ENCODE data around the gene E2F3. TPM values are rescaled to one million over a fixed set of nuclear protein-coding genes. Genes with fewer than 3 reads are reported as not detected.

Gene E2F3
- total and polyA plus RNA-seq, 9 donors = 0.36 to 7.3 (median 2.7) TPM

DNA sequence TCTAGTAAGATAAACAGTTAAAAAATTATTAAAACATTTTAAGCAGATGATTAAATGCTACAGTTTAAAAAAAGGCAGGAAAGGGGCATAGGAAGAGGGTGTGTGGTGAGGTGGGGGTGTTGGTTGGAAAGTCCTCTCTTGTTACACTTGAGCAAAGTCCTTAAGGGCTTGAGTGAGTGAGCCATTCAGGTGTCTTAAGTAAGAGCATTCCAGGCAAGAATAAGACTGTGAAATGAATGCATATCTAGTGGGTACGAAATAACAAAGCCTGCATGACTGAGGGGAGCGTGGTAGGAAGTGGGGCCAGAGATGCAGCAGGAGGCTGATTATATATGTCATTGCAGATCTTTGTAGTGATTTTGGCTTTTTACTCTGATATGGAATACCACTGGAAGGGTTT lies 137.7 kb downstream of the E2F3 start:
- no peaks in the 10 kb centered on the region for H3K27me3 ChIP-seq
- H3K4me3 ChIP-seq = no peak overlapping the region
- no peak overlapping the region for H3K27ac ChIP-seq
- TF ChIP-seq, protein P1, sequence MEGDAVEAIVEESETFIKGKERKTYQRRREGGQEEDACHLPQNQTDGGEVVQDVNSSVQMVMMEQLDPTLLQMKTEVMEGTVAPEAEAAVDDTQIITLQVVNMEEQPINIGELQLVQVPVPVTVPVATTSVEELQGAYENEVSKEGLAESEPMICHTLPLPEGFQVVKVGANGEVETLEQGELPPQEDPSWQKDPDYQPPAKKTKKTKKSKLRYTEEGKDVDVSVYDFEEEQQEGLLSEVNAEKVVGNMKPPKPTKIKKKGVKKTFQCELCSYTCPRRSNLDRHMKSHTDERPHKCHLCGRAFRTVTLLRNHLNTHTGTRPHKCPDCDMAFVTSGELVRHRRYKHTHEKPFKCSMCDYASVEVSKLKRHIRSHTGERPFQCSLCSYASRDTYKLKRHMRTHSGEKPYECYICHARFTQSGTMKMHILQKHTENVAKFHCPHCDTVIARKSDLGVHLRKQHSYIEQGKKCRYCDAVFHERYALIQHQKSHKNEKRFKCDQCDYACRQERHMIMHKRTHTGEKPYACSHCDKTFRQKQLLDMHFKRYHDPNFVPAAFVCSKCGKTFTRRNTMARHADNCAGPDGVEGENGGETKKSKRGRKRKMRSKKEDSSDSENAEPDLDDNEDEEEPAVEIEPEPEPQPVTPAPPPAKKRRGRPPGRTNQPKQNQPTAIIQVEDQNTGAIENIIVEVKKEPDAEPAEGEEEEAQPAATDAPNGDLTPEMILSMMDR (IDR thresholded peaks at IDR 0.05) = no peak
- TF ChIP-seq EP300 (IDR thresholded peaks at IDR 0.05) (no peak), POLR2A (IDR thresholded peaks at IDR 0.05) (no peak)
- no peaks in the 10 kb centered on the region for H3K9me3 ChIP-seq
- intact Hi-C loops (cut with DNase I) = no loop called here
- 73 to 100% (median 97%) methylated on average over 2 of the region's 2 CpGs for WGBS, 3 donors
- no peak for DNase-seq
- H3K4me1 ChIP-seq (ENCODE audit: insufficient read depth) = peaks cover 11% of the 10 kb centered on the region
- H3K36me3 ChIP-seq = no peaks in the 10 kb centered on the region

DNA sequence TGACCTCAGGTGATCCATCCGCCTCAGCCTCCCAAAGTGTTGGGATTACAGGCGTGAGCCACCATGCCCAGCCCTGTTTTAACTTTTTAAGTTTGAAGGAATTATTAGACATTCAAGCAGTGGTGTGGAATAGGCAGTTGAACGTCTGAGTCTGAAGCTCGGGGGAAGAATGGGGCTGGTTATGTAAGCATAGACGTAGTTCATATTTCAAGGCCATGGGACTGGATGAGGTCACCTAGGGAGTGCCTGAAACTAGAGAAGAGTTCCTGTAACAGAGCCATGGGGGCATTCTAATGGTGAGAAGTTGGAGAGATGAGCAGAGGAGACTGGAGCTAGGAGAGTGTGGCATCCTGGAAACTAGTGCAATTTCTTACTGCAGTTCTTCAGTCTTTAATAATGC lies 139.0 kb downstream of the E2F3 start:
- 40 to 54% (median 52%) methylated on average over 5 of the region's 5 CpGs for WGBS, 3 donors
- no peak for TF ChIP-seq POLR2A (IDR thresholded peaks at IDR 0.05)
- TF ChIP-seq EP300 (IDR thresholded peaks at IDR 0.05) = no peak
- TF ChIP-seq, protein P1 (IDR thresholded peaks at IDR 0.05) = no peak
- peak in 3 of 5 donors; percentile 28 to 33 (median 28) for DNase-seq

DNA sequence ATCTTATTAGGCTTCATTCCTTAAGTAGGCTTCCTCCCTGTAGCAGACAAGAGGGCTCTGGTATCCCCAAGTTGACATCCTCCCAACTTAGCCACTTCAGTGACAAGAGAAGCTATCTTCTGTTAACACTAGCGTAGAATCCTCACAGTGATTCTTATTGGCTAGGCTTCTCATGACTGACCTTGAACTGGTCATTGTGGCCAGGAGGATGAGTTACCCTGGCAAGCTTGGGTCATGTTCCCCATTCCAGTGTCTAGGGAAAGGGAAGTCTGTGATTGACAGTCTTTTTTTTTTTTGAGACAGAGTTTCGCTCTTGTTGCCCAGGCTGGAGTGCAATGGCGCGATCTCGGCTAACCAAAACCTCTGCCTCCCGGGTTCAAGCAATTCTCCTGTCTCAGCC lies 139.7 kb downstream of the E2F3 start:
- 95 to 99% (median 97%) methylated on average over 6 of the region's 6 CpGs for WGBS, 3 donors
- no peak overlapping the region for H3K4me3 ChIP-seq
- H3K27ac ChIP-seq = no peak overlapping the region
- intact Hi-C loops (cut with DNase I) = no loop called here
- TF ChIP-seq EP300 (IDR thresholded peaks at IDR 0.05) = no peak
- TF ChIP-seq, protein P1 (IDR thresholded peaks at IDR 0.05) = no peak
- no peak for TF ChIP-seq POLR2A (IDR thresholded peaks at IDR 0.05)
- H3K27me3 ChIP-seq = no peaks in the 10 kb centered on the region
- H3K36me3 ChIP-seq = no peaks in the 10 kb centered on the region
- no peaks in the 10 kb centered on the region for H3K9me3 ChIP-seq
- H3K4me1 ChIP-seq (ENCODE audit: insufficient read depth) = peaks cover 6% of the 10 kb centered on the region
- no peak for DNase-seq

More for the DNA sequence above, 139.0 kb downstream of the E2F3 start:
- Histone ChIP-seq H3K9me3 (no peaks in the 10 kb centered on the region), H3K27me3 (no peaks in the 10 kb centered on the region), H3K4me3 (no peak overlapping the region), H3K36me3 (no peaks in the 10 kb centered on the region), H3K27ac (peak overlapping the region in 1 of 2 donors; percentile 60), H3K4me1 (ENCODE audit: insufficient read depth) (peaks cover 8% of the 10 kb centered on the region)
- intact Hi-C loops (cut with DNase I) = no loop called here

DNA sequence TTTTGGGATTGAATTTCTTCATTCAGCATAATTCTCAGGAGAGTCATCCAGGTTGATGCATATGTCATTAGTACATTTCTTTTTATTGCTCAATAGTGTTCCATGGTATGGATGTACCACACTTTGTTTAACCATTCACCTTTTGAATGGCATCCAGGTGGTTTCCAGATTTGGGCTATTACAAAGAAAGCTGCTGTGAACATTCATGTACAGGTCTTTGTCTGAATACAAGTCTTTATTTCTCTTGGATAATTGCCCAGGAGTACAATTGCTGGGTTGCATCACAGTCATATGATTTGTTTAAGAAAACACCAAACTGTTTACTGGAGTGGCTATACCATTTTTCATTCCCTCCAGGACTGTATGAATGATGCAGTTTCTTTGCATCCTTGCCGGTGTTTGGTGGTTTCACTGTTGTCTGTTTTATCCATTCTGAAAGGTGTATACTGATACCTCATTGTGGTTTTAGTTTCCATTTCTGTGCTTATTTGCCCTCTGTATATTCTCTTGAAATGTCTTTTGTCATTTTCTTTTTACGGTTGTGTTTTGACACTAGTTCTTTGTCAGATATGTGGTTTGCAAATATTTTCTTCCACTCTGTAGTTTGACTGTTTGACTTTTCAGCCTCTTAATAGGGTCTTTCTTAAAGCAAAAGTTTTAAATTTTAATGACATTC lies 141.4 kb downstream of the E2F3 start:
- intact Hi-C loops (cut with DNase I) = no loop called here
- no peaks in the 10 kb centered on the region for H3K27me3 ChIP-seq
- DNase-seq = no peak
- no peak overlapping the region for H3K4me3 ChIP-seq
- WGBS, 3 donors = 81 to 87% (median 83%) methylated on average over 2 of the region's 2 CpGs
- H3K4me1 ChIP-seq (ENCODE audit: insufficient read depth) = peaks cover 6% of the 10 kb centered on the region
- H3K9me3 ChIP-seq = no peaks in the 10 kb centered on the region
- H3K27ac ChIP-seq = no peak overlapping the region
- no peak for TF ChIP-seq EP300 (IDR thresholded peaks at IDR 0.05)
- TF ChIP-seq, protein P1 (IDR thresholded peaks at IDR 0.05) = no peak
- H3K36me3 ChIP-seq = no peaks in the 10 kb centered on the region

Small RNAs within 50 kb of the gene (small RNA-seq; reads per million reads assigned to genes)
- gene RF00019 (not detected), gene RNU6-141P (not detected)

Other genes with a start within 250 kb of the E2F3 start
- gene MBOAT1, start 189.4 kb upstream of the E2F3 start, total RNA-seq = 10 to 100 TPM; 11.2 to 30.2 (median 13.4) TPM
- 10 to 100 TPM in 1 of 2 donors, 1 to 10 TPM in 1; 8.5 to 11.0 TPM for gene MBOAT1, start 189.4 kb upstream of the E2F3 start, polyA plus RNA-seq
- 10 to 100 TPM; 10.6 to 21.3 (median 20.3) TPM for gene CDKAL1, start 132.6 kb downstream of the E2F3 start, total RNA-seq
- gene CDKAL1, start 132.6 kb downstream of the E2F3 start, polyA plus RNA-seq = 10 to 100 TPM in 1 of 2 donors, 1 to 10 TPM in 1; 6.8 to 10.1 TPM